Fibroblast of skin of left biceps (primary cell): ENCODE results near the gene CENPL.

Source experiments
- DNase-seq, 2 experiments: peaks; one replicate each; pipeline ENCODE4 v3.0.0-alpha.2; 2013; ENCODE audit warnings: low read depth in 2 of 2

The CENPL gene

GRCh38 chr1:173758110-173758509 is 66.6 kb downstream of the CENPL start:
- no peak for DNase-seq

- DNase-seq: no peak
These were observed 67.0 kb downstream of the CENPL start for GRCh38 chr1:173757666-173758065.

GRCh38 chr1:173753830-173754229 is 70.9 kb downstream of the CENPL start:
- DNase-seq: no peak
